Astrocyte of the cerebellum (primary cell): ENCODE measurements around the gene C11orf21.

Experiments
- DNase-seq: peaks from one replicate; pipeline ENCODE4 v3.0.0-alpha.2; 2011; ENCODE audit warnings: low read depth
- H3K4me3 ChIP-seq: 2 replicates; pipeline ENCODE4 v1.5.1; 2011; ENCODE audit warnings: mild to moderate bottlenecking, low read depth, low read length, moderate library complexity
- CTCF ChIP-seq: IDR thresholded peaks from 2 replicates; pipeline ENCODE4 v1.5.1; 2012; ENCODE audit warnings: low read length, low read depth, moderate library complexity, mild to moderate bottlenecking; ENCODE audit errors: missing control alignments
- in situ Hi-C: cut with HindIII; loops from 2 replicates; pipeline ENCODE4 v1.10.0; 2017; ENCODE audit warnings: low sequenced_read_pairs

Gene C11orf21

GRCh38 chr11:2312232-2313042, 10.7 kb upstream of the C11orf21 start:
- H3K4me3 ChIP-seq = no peak overlapping the region
- TF ChIP-seq CTCF = no peak
- in situ Hi-C loops = no loop called here
- DNase-seq = no peak

GRCh38 chr11:2311353-2312133, 9.8 kb upstream of the C11orf21 start:
- no peak for TF ChIP-seq CTCF
- in situ Hi-C loops = no loop called here
- H3K4me3 ChIP-seq = no peak overlapping the region
- DNase-seq = no peak

GRCh38 chr11:2310786-2311352, 9.2 kb upstream of the C11orf21 start:
- TF ChIP-seq CTCF = no peak
- no peak for DNase-seq
- in situ Hi-C loops = no loop called here
- H3K4me3 ChIP-seq = no peak overlapping the region

DNA sequence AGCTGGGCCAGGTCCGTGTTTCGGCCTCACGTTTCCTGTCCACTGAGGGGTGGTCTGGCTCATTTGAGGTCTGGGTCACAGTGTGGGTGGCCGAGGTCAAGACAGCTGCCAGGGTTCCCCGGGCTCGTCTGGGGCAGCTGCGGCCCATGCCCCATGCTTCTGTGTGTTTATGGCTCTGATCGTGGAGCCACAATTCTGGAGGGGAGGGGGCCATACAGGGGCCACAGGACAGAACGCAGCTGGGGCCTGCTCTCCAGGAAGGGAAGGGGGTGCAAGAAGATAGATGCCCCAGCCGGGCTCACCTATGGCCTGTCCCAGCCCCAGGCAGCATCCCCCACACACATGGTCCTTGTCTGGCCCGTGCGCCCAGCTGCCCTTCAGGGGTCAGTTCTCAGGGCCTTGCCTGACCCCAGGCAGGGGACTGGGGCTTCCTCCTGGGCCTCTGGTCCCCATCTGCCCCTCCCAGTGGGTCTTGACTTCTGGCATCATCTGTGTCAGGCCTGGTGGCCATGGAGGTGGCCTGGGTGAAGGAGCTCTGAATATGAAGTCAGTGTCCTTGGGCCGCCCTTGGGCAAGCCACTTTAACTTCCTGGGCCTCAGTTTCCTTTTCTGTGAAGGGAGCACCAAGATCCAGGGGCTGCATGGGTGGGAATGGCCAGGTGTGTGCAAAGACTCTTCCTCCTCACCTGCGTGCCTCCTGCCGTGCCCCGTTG, 8.5 kb upstream of the C11orf21 start:
- no peak overlapping the region for H3K4me3 ChIP-seq
- TF ChIP-seq CTCF = no peak
- DNase-seq = no peak
- in situ Hi-C loops = no loop called here

DNA sequence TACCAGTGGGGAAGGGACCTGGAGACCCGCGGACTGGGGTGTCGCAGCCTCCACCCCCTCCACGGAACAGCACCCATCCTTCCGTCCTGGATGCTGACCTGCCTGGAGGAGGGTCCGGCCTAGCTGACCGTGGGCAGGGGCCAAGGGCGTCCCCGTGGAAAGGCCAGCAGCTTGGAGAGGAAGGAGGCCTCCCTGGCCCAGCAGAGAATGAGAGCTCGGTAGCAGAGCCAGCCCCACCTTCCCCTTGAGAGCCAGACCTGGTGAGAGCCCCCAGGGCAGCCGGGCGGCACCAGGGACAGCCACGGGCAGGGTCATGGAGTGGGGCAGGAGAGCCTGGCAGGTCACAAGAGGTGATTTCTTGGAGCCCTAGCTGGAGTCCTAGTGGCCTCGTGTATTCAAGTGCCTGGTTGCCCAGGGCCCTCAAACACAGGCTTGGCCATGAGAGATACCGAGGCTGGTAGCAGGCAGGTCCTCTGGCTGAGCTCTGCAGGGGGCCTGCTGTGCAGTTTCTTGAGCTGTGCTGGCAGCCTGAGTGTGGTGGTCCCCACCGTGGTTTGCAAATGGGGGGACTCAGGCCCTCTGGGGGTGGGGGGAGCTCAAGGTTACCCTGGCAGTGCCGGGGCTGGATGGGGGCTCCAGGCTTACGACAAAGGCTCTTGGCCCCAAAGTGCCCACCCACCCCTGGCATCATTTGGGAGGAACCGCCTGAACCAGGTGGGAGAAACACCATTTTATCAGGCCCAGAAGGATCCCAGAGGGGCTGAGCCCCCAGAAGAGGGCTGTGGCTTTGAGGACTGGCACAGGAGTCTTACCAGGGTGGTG, 7.7 kb upstream of the C11orf21 start:
- no peak overlapping the region for H3K4me3 ChIP-seq

More for the DNA sequence above, 7.7 kb upstream of the C11orf21 start:
- no peak for DNase-seq
- no peak for TF ChIP-seq CTCF
- in situ Hi-C loops = no loop called here
